Mesenchymal stem cell (in vitro differentiated cells and primary cell): Measurements from ENCODE around the gene SGPP1. TPM values are rescaled to one million over a fixed set of nuclear protein-coding genes. Genes with fewer than 3 reads are reported as not detected.

Experiments used
- small RNA-seq: library from polyadenylated mRNA; stranded (forward); fragments of <200 nt; extraction: miRNeasy Mini kit (QIAGEN cat#:217004); gene quantifications from one replicate; pipeline ENCODE3, GENCODE V24; 2013; ENCODE audit warnings: low read depth

SGPP1 gene

Small RNAs within 50 kb of the gene (small RNA-seq; reads per million reads assigned to genes)
- gene AL161670.1 (not detected), gene RF00012 (not detected), gene RNU7-116P (not detected)
